GM21786 (cell line): ENCODE data around the gene PSMD9.
"Not testable (repeated sequence)": the region's sequence is repeated elsewhere in the genome, so short reads cannot be mapped to it uniquely, and the experiment has no call there.

ENCODE experiments used
- ATAC-seq: cut with Tn5 transposase; IDR thresholded peaks from one replicate; pipeline ENCODE4 v1.9.1; 2021; ENCODE audit not compliant: unreplicated experiment

Gene PSMD9

DNA sequence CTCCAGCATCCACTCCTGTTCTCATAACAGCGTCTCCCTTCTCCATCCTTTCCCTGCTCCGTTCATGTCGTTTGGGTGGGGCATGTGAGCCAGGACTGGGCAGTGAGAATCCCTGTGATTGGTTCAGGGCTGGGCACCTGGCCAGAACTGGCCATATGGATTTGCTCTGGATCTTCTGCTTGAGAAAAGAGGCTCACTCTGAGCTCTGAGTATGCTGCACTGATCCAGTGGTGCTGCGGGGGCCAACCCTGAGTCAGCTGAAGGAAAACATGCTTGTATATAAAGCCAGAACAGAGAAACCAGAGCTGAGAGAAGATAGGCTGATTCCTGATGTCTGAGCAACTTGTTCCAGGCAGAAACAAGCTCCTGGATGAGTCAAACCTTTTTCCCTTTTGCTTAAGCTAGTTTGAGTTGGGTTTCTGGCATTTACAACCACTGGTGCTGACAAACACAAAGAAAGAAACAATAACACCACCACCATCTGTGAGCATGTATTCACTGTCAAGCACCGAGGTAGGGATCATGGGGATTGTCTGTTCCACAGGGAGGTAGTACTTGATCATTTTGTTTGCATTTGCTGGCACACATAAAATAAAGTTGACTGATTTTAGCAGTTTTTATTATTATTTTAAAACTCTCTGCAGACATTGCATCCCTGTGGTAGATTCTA, 15.9 kb upstream of the PSMD9 start:
- no peak for ATAC-seq

GRCh38 chr12:121873216-121873569, 15.4 kb upstream of the PSMD9 start:
- ATAC-seq = no peak

- no peak for ATAC-seq
Measured at GRCh38 chr12:121874071-121874470, 14.5 kb upstream of the PSMD9 start.

DNA sequence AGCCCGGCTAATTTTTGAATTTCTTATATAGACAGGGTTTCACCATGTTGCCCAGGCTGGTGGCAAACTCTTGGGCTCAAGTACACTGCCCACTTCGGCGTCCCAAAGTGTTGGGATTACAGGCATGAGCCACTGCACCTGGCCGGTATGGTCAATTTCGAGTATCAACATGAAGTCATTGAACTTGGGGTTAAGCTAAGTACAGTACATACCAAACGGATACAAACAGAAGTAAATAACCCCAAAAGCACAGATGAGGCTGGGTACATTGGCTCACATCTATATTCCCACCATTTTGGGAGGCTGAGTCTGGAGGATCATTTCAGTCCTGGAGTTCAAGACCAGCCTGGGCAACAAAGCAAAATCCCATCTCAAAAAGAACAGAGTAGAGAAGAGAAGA, 13.0 kb upstream of the PSMD9 start:
- ATAC-seq = no peak

DNA sequence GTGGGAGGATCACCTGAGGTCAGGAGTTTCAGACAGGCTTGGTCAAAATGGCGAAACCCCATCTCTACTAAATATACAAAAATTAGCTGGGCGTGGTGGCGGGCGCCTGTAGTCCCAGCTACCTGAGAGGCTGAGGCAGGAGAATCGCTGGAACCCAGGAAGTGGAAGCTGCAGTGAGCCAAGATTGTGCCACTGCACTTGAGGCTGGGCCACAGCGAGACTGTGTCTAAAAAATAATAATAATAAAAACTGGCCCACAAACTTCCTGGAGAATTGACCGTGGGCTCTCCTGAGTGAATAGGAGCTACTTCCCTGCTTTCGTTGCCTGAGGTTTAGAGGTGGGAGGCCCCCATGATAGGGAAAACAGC, 12.5 kb upstream of the PSMD9 start:
- not testable (repeated sequence) for ATAC-seq

DNA sequence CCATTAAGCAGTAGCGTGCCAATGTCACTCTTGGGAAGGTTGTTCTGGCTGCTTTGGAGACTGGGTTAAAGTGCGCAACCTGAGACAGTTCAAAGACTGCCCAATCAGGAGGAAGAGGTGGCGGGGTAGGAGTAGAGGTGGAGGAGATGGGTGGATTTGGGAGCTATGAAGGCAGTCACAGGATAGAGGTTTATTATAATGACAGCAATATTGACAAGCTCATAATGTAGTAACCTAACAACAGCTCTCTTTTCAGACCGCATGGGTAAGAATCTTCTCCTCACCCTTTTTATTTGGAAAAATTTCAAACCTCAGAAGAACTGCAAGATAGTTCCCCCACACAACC, 5.3 kb upstream of the PSMD9 start:
- no peak for ATAC-seq

- ATAC-seq = not testable (repeated sequence)
Measured at GRCh38 chr12:121885129-121885528, 3.5 kb upstream of the PSMD9 start.

DNA sequence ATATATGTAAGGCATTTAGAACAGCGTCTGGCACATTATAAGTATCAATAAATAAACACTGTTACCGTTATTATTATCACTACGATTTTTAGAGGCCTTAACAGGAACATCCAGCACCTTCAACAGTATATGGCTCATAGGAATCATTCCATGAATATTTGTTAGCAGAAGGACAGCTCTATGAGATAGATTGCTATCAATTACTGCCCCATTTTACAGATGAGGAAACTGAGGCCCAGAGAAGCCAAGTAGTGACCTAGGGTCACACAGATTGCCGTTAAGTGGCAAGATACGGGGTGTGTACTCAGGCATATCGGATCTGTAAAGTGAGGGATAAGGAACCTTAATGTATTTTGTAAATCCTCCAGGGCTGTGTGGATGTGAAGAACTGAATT, 510 bp upstream of the PSMD9 start:
- no peak for ATAC-seq

GRCh38 chr12:121889274-121889624, 659 bp downstream of the PSMD9 start:
- no peak for ATAC-seq

- not testable (repeated sequence) for ATAC-seq
Measured at GRCh38 chr12:121889661-121890060, 1.1 kb downstream of the PSMD9 start.

DNA sequence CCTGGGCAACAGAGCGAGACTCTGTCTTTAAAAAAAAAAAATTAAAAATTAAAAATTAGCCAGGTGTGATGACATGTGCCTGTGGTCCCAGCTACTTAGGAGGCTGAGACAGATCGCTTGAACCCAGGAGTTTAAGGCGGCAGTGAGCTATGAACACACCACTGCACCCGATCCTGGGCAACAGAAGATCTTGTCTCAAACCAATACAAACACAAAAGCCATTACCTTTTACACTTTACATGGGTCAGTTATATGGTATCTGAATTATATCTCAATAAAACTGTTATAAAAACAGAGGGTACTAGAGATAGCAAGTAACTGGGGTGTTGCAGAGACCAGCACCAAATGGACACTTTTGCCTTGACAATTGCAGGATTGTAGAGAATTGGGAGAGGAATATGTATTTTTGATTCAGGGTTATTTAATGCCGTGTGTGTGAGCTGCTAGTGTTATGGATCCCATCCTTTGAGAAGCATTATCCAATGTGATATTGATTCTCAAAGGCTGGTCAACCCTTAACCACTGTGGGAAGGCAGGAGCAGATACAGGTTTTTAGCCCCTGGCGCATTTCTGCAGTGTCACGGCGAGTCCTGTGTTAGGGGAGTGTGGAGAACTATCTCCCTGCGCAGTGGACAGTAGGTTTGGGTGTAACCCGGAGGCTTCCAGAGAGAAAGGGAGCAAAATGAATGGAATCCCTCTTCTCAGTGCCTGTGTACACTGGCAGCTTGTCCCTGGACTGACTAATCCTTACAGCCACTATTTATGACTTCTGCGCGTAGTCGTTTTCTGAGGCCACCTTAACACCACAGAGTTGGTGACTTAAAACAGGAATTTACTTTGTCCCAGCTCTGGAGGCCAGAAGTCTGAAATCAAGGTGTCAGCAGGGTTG, 4.3 kb downstream of the PSMD9 start:
- no peak for ATAC-seq

DNA sequence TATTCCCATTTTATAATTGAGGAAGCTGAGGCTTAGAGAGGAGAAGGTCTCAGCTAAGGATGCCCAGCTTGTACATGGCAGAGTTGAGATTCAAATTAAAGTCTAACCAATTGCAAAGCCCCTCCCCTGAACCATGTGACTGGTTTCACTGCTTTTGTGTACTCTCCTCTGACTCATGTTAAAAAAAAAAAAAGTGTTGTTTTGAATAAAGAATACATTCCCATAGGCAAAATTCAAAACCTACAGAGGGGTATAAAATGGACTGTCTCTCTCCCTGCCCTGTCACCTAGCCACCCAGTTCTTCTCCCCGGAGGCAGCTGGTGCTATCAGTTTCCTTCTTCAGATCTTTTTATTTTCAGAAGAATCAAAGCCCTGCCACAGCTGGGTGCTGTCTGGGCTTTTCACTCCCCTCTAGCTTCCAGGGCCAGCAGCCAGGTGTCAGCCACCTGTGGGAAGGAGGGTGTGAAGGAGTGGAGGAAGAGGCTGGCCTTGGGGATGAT, 5.4 kb downstream of the PSMD9 start:
- no peak for ATAC-seq

DNA sequence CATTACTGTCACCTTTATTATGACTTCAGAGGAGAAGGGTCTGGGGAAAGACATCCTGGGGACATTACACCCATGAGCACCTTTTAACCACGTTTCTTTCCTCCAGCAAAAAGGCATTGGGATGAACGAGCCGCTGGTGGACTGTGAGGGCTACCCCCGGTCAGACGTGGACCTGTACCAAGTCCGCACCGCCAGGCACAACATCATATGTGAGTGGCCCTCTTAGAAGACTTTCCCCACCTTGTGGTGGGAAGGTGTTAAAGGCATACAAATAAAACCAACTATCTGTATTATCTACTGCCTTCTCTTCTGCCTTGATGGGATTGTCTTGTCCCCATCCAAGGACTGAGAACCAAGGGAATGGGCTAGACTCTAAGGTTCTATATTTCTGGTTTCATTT, 6.0 kb downstream of the PSMD9 start:
- no peak for ATAC-seq

DNA sequence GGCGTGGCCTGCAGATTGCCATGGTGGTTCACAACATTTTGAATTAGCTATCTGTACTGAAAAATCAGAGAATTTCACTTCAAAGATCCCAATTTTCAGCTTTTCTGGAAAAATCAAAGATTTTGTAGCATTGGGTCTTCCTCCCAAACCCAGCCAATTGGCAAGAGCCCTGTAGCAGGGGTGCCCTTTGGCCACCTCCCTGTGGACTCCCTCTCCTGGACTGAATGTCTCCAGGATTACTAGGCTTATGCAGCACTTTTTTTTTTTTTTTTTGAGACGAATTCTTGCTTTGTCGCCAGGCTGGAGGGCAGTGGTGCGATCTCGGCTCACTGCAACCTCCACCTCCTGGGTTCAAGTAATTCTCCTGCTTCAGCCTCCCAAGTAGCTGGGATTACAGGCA, 9.7 kb downstream of the PSMD9 start:
- ATAC-seq = no peak

DNA sequence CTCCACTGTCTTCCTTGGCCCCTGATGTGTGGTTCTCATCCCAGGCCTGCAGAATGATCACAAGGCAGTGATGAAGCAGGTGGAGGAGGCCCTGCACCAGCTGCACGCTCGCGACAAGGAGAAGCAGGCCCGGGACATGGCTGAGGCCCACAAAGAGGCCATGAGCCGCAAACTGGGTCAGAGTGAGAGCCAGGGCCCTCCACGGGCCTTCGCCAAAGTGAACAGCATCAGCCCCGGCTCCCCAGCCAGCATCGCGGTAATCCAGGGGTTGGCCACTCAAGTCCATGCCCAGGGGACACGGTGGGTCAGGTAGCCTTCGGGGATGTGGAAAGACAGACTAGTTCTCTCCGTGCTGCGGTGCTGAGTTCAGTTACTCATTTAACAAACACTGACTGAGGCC, 11.0 kb downstream of the PSMD9 start:
- ATAC-seq = no peak

DNA sequence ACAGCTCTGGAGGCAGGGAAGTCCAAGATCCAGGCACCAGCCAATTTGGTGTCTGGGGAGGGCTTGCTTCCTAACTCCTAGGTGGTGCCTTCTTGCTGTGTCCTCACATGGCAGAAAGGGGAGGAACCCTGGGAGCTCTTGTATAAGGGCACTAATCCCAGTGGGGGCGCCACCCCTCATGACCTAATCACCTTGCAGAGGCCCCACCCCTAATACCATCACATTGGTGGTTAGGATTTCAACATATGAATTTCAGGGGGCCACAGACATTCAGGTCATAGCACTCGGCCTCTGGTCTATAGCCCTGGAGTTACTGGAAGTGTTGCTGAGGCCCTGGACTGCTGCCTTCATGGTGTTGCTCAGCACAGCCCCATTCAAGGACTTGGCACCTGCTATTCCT, 14.6 kb downstream of the PSMD9 start:
- no peak for ATAC-seq

DNA sequence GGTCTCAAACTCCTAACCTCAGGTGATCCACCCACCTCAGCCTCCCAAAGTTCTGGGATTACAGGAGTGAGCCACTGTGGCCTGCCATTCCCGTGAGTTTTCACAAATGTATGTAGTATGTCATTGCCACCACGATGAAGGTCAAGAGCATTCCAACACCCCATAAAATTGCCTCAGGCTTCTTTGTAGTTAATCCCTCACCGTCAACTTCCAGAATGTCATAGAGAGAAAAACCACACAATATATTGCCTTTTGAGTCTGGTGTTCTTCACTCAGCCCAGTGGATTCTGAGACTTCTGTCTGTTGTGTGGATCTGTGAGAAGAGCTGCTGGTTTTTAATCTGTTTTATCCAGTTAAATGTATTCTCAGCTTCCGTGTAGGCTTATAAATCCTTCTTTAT, 17.2 kb downstream of the PSMD9 start:
- no peak for ATAC-seq

- no peak for ATAC-seq
Measured at GRCh38 chr12:121908702-121909101, 20.1 kb downstream of the PSMD9 start.

DNA sequence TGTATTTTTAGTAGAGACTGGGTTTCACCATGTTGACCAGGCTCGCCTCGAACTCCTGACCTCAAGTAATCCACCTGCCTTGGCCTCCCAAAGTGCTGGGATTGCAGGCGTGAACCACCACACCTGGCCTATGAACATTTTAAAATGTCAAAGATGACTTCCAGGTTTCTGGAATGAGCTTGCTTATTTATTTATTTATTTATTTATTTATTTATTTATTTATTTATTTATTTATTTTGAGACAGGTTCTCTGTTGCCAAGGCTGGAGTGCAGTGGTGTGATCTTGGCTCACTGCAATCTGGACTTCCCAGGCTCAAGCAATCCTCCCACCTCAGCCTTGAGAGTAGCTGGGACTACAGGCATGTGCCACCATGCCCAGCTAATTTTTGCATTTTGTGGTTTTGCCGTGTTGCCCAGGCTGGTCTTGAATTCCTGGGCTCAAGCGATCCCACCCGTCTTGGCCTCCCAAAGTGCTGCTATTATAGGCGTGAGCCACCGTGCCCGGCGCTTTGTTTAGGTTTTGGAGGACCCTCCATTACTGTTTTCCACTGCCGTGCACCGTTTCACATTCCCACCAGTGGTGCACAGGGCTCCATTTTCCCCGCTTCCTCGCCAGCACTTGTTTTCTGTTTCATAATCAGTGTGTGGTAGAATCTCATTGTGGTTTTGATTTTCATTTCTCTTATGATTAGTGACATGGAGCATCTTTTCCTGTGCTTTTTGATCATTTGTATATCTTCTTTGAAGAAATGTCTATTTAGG, 23.4 kb downstream of the PSMD9 start:
- ATAC-seq = no peak

DNA sequence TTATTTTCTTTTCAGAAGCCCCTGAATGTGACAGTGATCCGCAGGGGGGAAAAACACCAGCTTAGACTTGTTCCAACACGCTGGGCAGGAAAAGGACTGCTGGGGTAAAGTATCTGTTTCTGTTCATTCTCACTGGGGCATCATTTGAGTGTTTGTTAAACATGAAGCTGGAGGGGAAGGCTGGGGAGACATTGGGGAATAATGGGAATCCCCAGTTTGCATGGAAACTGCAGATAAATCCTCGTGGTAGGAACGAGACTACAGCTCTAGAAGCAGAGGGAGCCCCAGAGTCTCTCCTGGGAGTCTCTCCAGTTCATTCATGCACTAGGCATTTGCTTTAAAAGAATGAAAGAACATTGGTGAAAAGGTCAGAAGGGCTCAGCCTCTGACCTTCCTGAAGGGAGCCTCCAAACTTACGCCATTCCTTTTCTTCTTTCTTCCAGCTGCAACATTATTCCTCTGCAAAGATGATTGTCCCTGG, 27.3 kb downstream of the PSMD9 start:
- no peak for ATAC-seq

DNA sequence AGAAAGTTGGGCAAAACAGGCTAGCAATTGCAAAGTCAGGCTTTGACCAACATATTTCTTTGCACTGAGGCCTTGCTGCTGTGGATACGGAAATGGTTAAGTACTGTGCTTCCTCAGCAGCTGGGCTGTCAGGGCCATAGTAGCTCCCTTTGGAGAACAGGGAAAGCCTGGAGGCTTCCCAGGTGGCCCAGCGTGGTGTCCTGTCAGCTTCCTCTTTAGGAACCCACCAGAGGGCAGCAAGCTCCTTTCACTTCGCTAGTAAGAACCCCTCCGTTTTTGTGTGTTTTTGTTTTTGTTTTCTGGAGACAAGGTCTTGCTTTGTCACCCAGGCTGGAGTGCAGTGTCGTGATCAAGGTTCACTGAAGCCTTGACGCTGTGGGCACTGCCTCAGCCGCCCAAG, 28.1 kb downstream of the PSMD9 start:
- no peak for ATAC-seq
